HK-2 (cell line): ENCODE measurements around the gene USF1.

ENCODE experiments used
- DNase-seq: peaks from one replicate; pipeline ENCODE4 v3.0.0-alpha.2; 2018; ENCODE audit not compliant: unreplicated experiment

Gene USF1

GRCh38 chr1:161045736-161046604 is at the start of gene USF1:
Gene USF1, minus strand, starts transcription at chr1:161045977. Its CDS starts 2,702 bp downstream, at chr1:161043275.
- DNase-seq, result peak; percentile 91

- no peak for DNase-seq
Observed at GRCh38 chr1:161095230-161095629, 49.5 kb upstream of the USF1 start.

- no peak for DNase-seq
Observed at GRCh38 chr1:161094481-161094880, 48.7 kb upstream of the USF1 start.

- no peak for DNase-seq
Observed at GRCh38 chr1:161092621-161093028, 46.8 kb upstream of the USF1 start.

- no peak for DNase-seq
Observed at GRCh38 chr1:161091796-161092507, 46.2 kb upstream of the USF1 start.

GRCh38 chr1:161091093-161091492 is 45.3 kb upstream of the USF1 start:
- DNase-seq, result no peak

- no peak for DNase-seq
Observed at GRCh38 chr1:161090617-161091016, 44.8 kb upstream of the USF1 start.

GRCh38 chr1:161089938-161090337 is 44.2 kb upstream of the USF1 start:
- no peak for DNase-seq

- DNase-seq, result no peak
Observed at GRCh38 chr1:161089251-161089924, 43.6 kb upstream of the USF1 start, which contains the start of gene NECTIN4. Gene NECTIN4, minus strand, starts transcription at chr1:161089558. Its CDS starts 262 bp downstream, at chr1:161089296.

GRCh38 chr1:161088587-161089110 is 42.9 kb upstream of the USF1 start:
- DNase-seq, result peak; percentile 46

- no peak for DNase-seq
Observed at GRCh38 chr1:161086457-161086856, 40.7 kb upstream of the USF1 start.

- no peak for DNase-seq
Observed at GRCh38 chr1:161085165-161085564, 39.4 kb upstream of the USF1 start.

- no peak for DNase-seq
Observed at GRCh38 chr1:161084597-161084988, 38.8 kb upstream of the USF1 start.

- no peak for DNase-seq
Observed at GRCh38 chr1:161083748-161084596, 38.2 kb upstream of the USF1 start.

- DNase-seq, result peak; percentile 83
Observed at GRCh38 chr1:161082996-161083747, 37.4 kb upstream of the USF1 start.

GRCh38 chr1:161082483-161082882 is 36.7 kb upstream of the USF1 start:
- no peak for DNase-seq

GRCh38 chr1:161081519-161081918 is 35.7 kb upstream of the USF1 start:
- DNase-seq, result no peak

GRCh38 chr1:161080441-161081405 is 34.9 kb upstream of the USF1 start:
- no peak for DNase-seq

- DNase-seq, result no peak
Observed at GRCh38 chr1:161079436-161080110, 33.8 kb upstream of the USF1 start.
